GM03348 (cell line): ENCODE results near the gene DGKG.

ENCODE experiments used
- DNase-seq: peaks from one replicate; pipeline ENCODE4 v3.0.0; 2012; ENCODE audit warnings: low spot score

DGKG gene

DNA sequence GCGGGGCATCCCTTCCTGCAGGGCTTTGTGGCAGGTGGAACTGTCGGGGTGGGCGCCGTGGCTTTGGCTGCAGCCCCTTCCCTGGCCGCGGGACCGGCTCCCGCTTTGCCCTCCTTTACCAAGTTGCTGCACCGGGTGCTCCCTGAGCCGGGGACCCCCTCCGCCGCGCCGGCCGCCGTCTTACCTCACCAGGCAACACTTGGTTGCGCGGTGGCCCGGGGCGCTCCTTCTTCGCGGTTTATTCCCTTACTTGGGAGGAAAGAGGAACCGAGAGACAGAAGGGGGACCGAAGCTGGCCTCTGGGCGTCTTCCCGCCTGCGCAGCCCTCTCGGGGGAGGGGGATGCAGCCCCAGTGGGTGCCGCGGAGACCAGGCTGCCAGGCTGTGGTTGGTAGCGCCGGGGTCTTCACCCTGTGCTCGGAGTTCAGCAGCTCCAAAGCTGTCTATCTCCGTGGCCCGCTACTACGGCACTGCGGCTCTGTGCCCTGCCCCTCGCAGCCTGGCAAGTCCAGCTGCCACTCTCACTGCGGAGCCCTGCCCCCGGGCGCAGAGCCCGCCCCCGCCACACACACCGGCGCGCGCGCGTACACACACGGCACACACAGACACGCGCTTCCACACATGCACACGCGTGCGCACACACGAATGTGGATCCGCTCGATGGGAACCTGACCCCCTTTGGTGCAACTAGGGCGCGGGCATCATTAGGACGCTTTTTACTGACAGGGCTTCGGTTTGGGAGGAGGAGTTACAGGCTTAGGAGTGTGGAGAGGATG lies at the start of gene DGKG:
Gene DGKG, minus strand, starts transcription at position 473 of the 775 bp plus-strand sequence. CDS start 41,775 bp downstream, outside the sequence.
- peak; percentile 43 for DNase-seq

DNA sequence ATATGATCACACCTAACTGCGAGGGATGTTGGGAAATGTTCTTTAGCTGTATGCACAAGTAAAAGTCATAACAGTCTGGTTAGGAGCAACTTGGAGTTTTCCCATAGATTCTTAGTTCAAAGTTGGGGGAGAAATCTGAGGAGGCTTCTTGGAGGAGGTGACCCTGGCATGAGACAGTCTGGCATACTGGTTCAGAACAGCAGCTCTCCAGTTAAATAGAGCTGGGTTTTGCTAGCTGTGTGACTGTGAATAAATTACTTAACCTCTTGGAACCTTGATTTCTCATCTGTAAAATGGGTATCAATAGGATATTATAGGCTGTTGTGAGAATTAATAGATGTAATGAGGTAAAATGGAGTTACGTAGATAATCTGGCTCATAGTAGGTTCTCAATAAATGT lies 49.1 kb upstream of the DGKG start:
- no peak for DNase-seq

DNA sequence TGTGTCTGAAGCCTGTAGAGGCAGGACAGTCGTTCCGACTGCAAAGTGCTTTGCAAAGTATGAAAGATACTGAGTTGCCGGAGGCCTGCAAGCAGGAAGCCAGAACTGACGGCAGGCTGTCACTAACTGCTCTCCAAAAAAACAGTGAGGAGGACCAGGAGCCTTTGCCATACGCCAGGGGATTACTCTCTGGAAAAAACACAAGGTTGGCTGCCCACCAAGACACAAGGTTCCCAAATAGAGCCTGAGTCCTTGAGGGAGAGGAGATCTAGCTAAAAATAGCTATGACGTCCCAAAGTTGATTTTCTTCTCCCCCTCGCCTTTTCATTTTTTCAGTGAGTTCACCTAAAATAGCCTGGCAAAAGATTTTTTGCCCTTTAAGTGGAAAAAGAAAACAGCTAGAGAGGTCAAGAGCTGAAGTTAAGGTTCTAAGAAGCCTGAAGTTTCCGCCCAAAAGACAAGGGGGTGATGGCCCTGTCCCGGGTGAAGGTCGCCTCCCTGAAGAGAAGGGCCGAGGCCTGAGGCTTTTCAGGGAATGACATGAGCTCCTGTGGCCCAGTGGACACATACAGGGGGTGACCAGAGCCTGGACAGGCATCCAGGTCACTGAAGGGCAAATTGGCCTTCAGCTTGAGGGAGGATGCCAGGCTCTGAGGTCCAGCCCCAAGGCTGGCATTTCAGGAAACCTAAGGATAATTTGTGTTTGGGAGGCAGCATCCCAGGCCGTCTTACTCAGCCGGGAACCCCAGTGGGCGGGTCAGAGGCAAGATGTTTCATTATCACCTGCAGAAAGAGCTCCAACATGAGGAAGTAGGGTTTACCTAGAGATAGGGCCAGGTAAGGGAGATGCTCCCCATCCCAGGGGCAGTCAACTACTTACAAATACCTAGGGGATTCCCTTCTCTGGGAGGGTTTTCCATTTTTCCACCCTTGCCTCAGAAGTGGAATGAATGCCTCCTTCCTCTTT lies 44.9 kb upstream of the DGKG start:
- DNase-seq: no peak

DNA sequence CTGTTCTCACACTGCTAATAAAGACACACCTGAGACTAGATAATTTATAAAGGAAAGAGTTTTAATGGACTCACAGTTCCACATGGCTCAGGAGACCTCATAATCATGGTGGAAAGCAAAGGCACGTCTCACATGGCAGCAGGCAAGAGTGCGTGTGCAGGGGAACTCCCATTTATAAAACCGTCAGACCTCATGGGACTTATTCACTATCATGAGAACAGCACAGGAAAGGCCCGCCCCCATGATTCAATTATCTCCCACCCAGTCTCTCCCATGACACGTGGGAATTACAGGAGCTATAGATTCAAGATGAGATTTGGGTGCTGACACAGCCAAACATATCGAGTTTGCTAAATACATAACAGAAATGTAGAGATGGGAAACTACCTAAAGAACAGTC lies 39.5 kb upstream of the DGKG start:
- no peak for DNase-seq

DNA sequence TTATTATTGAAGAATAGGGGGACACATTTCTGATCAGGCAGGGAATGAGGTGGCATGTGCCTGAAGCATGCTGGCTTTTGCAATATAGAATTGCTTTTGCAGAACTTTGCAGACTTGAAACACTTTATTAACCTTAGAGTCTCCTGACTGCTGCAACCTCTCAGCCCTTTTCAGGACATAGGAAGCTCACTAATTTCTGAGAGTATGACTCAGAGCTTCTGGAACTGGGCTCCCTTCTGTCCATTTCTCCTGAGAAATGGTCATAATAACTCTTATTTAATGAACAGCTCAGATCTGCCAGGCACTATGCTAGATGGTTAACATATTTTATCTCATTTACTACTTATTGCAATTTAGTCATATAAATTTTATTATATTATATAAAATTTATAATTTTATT lies 38.6 kb upstream of the DGKG start:
- no peak for DNase-seq

DNA sequence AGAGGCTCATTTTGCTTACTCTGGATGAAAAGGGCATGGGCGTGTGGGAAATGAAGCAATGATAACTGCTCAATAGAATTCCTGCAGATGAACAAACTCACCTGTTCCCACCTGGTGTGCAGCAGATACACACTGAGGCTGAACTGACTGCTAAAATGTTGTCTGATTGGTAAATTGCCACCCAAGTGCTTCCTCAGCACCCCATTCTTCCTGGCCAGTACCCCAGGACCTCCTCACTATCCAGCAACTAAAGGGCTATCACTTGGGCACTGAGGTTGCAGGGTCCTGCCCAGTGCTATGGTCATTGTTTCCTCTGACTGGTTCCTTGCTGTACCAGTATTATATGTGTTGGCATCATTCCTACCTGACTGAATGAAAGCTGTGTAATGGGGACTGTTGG lies 38.0 kb upstream of the DGKG start:
- DNase-seq: no peak

DNA sequence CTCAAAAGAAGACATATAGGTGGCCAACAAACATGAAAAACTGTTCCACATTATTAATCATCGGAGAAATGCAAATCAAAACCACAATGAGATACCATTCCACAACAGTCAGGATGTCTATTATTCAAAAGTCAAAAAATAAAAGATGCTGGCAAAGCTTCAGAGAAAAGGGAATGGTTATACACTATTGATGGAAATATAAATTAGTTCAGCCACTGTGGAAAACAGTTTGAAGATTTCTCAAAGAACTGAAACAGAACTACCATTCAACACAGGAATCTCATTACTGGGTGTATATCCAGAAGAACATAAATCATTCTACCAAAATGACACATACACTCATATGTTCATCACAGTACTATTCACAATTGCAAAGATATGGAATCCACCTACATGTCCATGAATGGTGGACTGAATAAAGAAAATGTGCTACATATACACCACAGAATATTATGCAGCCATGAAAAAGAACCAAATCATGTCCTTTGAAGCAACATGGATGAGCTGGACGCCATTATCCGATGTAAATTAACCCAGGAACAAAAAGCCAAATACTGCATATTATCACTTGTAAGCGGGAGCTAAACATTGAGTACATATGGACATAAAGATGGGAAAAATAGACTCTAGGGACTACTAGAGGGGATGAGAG lies 32.7 kb upstream of the DGKG start:
- DNase-seq: no peak

DNA sequence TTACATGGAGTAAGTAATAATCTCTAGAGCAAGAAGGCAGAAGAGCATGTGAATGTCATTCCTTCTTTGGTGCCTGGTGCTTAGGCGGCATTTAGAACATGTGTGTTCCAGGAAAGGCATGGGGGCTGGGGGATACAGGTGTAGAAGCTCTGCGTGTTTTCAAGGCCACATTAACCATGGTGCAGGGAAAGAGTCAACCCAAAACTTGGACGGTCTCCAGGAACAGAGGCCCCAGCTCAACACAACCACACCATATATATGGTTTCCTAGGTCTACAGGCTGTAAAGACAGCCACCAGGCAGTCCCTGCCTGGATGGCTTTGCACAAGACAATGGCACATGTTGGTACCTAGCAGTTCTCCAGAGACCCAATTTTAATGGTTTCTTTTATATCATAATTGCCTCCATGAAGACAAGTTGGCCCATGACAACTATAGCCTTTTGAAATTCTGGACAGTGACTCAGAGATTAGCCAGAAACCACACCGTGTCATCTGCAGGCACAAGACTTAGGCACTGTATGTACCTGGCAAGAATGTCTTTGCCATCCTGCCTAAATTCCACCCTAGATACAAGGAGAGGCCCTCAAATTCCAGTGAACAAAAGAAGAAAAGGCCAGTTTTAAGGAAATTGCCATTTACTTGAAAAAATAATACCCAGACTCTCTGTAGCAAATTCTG lies 25.0 kb upstream of the DGKG start:
- no peak for DNase-seq

DNA sequence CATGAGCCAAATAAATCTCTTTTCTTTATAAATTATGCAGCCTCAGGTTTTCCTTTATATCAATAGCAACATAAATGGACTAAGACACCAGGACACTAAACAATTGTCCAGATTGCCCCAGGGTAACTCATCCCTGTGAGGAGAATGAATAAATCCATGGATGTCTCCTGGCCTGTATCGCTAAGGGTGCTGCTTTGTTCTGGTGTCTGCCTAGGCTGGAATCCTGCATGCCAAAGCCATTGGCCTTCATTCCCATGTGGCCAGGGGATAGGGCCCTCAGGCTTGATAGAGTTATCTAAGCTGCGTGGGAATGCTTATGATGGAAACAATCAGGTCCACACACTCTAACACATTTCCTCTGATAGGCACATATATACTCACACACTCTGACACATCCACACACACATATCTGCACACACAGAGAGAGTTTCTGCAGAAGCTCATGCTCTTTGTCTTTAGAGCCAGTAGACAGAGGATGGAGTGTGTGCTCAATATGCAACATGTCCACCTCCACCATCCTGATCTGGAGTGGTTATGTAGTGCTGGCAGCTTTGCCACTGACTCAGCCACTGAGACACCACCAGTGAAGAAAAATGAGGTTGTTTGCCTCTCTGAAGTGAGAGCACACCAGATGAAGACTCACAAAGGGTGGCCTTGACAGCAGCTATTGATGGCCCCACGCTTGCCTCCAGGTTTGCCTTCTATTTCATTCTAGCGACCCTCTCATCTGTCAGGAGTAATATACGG lies 24.0 kb upstream of the DGKG start:
- no peak for DNase-seq

DNA sequence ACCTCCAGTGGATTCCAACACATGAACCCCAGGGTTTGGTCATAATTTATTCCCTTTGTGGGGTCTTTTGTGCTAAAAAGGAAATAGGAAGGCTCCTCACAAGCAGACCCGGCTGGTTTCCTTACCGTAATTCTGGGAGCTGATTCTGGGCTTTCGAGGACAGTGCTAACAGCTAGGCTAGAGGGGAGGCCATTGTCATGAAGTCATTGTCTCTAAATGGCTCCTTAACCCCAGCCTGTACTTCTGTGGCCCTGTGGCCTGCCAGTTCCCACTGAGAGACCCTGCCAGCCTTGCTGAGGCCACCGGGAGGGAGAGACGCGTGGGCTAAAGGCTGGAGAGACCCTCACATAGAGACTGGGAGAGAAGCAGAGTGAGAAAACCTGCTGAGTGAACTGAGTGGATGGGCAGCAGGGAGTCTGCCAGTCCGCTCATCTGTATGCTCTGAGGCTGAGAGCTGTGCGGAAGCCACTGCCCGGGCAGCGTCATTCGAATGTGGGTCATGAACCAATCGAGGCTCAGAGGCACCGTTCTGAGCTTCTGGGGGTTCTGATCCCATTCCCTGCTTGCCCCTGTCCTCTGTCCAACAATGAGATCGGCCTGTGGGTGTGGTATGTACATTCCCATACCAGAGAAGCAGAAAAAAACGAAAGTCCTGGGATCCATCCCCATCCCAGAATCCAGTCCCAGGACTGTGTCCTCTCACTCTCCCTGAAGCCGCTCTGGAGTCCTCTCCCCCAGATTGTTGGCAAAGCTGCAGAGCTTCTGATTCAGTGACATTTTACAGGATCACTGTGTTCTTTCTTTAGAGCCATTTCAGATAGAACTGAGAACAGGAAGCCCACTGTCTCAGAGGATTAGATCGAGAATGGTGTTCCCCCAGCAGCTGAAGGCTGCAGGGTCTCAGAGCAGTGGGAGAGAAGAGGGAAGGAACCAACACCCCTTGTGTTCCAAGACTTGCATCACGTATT lies 21.3 kb upstream of the DGKG start:
- no peak for DNase-seq

DNA sequence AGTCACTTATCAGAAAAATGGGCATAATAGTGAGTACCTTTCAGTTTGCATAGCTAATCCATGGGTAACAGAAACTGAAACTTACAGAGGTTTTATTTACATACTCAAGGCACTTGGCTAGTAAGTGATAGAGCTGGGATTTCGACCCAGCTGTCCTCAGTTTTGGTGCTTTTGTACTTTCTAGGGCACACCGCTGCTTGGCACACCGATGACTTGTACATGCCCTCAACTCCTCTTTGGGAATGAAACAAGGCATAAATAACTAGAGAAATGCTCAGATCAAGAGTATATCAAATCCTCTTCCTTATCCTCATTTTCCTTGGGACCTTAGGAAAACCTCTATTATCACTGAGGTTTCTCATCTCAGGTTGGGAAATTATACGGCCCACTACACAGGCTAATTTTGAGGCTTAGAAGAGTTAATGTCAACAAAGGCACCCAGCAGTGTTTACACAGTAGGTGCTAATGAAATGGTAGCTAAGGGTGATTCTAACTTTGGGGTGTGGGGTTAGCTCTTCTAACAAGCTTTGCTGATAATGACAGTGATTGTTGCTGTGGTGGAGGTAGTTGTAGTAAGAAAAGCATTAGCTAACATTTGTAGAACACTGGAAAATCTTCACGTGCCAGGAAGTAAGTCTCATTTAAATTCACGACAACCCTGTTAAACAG lies 20.3 kb upstream of the DGKG start:
- DNase-seq: no peak

DNA sequence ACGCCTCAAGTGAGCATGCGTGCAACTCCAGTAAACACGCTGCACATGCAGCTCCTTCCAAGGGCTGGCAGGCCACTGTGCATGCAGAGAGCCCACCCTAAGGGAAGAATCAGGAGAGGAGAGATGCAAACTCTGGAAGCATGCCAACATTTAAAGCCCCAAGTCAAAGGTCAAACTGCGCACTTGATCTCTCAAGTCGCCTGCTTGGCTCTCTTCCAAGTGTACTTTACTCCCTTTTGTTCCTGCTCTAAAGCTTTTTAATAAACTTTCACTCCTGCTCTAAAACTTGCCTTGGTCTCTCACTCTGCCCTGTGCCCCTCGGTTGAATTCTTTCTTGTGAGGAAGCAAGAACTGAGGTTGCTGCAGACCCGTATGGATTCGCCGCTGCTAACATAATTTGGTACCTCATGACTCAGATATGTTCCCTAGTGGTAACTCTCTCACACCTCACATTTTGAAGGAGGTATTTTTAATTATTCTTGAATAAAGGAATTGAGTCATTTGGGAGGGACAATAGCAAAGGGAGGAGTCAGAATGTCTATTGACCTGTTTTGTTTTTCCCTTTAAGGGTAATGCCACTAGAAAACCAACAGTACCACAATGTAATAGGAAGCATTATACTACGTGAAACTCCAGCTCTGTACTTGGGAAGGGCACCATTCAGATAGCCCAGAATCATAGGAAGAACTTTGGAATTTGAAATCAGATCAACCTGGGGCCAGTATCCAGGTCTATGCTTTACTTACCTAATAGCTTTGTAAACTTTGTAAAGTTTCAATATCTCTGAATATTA lies 19.6 kb upstream of the DGKG start:
- no peak for DNase-seq

DNA sequence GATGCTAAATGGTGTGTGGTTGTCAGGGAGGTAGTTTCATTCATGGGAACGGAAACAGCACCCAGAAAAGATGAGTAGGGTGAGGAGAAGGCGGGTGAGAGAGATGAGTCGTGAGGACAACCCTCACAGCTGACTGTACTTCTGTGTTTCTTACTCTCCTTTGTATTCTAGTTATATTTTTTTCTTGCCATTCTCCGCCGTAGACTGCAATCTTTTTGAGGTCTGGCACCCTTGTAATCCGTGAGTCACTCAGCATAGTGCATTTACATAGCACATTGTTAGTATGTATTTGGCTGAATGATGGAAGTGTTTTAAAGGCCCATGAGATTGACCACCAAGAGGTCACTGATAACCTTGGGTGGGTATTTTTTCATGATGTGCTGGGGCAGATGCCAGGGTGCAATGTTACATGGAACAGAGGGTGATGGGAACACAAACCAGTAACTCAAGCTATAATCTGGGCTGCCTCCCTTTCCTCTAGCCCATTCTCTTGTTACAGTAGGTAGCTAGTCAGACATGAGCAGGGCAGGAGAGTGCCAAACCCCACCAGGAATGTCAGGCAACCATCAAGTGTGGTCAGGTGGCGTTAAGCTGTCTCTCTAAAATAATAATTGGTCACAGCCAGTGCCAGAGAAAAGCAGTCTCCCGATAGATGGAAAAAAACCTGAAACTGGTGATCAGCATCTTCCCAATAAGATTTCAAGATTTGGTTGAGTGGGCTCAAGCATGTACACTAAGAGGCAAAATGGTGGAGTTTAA lies 18.8 kb upstream of the DGKG start:
- DNase-seq: no peak

DNA sequence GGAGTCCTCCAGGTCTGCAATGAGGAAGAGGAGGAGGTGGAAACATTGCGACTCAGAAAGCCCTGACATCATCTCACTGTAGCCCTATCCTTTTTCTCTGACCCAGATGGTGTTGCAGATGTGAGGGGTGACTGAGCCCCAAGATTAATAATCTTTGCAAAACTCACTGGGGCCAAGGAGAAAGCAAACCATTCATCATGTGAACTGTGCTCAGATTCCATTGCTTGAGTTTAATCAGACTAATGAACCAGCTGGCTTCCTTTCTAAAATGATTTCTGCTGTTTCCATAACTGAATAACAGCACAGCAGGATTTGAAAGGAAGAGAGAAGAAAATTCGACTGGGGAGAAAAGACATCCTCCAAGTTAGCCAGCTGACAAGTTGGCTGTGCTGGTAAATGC lies 13.4 kb upstream of the DGKG start:
- DNase-seq: no peak

DNA sequence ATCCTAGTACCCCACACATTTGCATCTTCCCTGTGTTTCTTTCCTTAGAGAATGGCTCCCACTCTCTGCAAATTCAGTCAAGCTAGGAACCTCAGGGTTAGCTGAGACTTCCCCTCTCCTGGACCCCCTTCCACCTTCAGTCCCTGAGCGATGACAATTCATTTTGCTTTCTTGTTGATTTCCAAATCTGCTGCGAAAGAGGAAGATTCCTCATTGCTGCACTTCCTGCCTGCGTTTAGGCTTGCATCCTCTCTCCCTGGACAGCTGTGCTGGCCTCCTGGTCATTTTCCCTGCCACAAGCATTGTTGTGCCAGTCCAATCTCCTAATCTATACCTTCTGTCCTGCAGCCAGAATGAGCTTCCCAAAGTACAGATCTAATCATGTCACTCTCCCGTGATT lies 12.3 kb upstream of the DGKG start:
- DNase-seq: no peak

DNA sequence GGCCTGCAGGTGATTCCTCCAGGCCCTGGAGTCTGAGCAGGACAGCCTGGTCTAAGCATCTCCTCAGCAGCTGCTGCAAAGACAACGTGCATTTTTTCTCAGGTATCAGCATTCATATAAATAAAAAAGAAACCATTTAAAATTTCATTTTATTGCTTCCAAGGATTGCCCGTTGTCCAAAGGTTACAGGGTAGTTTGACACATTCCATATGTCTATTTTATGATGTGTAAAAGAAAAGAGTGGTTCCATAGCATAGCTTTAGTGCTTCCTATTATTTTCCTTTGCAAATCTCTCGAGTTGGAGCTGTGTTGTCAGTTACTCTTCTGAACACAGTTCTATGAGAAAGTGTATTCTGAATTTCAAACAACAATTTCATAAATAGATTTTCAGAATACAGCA lies 7.2 kb upstream of the DGKG start:
- no peak for DNase-seq

DNA sequence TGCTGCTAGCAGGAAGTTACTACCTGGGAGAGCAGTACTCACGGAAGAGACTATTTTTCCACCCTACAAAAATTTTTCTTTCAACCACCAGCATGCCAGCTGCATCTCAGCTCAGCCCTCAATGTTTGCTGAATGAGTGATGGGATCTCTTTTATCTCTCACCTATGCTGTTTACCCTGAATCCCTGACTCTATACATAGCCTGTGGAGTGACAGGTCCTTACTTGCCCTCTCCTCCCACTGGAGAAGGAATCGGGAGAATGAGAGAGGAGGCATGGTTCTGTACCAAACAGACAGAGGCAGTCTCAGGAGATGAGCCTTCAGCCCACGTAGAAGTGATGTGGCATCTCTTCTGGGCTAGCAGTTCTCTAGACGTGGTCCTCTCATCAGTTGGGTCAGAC lies 6.7 kb upstream of the DGKG start:
- DNase-seq: no peak

DNA sequence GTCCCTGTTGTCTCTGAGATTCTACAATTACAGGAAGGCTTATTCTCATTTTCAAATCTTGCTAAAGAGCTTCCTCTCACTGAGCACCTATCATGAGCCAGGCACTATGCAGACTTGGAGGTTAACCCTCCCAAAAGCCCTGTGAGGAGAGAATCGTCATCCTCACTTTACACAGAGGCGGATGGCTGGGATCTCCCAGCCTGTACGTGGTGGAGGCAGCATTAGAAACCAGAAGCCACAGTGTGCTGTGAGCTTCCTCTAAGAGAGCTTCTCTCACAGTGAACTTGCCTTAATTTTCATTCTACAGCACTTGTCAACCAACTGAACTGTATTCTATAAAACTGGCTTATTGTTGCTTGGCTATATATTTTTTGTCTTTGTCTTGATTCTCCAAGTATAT lies 6.1 kb upstream of the DGKG start:
- DNase-seq: no peak
